Stimulated activated naive CD4-positive, alpha-beta T cell (primary cell): ENCODE measurements around the gene DLG2.
"Not testable (repeated sequence)": the region's sequence is repeated elsewhere in the genome, so short reads cannot be mapped to it uniquely, and the experiment has no call there.

ENCODE experiments used
- DNase-seq, 6 experiments: peaks; one replicate each; lab custom pipeline; 2025; lab: John Stamatoyannopoulos, UW

Gene DLG2

DNA sequence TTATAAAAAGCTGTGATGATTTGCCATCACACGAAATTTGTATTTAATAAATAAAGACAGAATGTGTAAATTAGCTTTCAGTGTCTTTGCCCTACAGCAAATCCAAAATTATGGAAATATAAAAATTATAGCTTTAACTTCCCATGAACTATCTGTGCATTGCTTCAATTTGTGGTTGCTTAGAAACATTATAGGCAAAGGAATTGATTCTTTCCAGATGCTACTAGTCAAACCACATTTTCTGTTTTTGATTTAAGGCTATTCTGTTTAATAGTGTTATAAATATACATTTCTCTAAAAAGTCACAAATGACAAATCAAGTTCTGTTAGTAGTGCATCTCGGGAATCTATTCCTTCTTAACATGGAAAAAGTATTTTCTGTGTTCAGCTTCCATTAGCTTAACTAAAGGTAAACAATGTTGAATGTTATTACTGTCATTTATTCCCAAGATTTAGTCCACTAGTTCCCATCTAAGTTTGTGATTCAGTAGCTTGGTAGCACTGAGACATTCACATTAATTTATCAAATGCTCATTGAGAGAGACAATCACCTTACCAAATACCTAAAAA, 1254.7 kb downstream of the DLG2 start:
- DNase-seq: no peak

DNA sequence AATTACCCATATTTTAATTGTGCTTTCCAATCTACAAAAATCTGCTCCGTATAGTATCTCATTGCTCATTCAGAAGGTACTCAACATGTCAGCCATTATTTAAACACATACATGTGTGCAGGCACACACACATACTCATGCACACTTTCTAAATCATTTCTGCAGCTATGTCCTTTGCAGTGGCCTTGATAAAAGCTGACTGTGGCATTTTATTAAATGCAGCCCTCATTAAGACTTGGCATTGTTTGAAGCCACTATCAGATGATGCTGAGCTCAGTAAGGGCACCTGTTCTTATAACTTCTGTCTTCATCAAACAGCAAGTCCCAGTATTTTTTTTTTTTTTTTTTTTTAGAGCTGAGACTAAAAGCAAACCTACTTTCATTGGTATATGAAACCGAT, 1269.1 kb downstream of the DLG2 start:
- DNase-seq: no peak

DNA sequence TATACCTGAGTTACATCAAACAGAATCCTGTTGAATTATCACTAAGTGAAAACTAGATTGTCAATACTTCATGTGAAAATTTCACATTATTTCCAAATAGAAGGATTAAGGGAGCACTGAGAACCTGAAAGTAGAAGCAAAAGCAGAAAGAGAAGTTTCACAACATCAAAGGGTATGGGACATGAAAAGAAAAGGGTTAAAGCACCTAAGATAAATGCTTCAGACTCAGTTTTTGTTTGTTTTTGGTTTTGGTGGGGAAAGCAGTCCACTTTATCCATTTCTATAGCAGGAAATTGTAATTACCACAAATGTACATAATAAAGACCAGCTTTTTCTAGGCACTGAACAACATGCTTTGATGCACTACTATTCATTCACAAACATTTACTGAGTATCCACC, 1271.2 kb downstream of the DLG2 start:
- no peak for DNase-seq

DNA sequence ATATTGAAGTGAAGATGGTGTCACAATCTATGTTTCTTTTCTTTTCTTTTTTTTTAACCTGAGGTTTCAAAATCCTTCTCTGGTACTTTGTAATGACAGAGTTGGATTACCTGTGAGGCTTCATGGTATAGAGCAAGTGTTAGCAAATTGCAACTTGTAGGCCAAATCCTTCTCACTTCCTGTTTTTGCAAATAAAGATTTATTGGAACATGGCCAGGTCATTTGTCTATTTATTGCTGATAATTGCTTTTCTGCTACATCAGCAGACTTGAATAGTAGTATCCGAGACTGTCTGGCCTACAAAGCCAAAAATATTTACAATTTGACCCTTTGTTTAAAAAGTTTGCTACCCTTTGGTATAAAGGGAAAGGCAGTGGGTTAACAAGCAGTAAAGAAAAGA, 1281.5 kb downstream of the DLG2 start:
- DNase-seq: no peak

GRCh38 chr11:84345027-84345426, 1282.1 kb downstream of the DLG2 start:
- no peak for DNase-seq

GRCh38 chr11:84339796-84340195, 1287.3 kb downstream of the DLG2 start:
- DNase-seq: no peak

DNA sequence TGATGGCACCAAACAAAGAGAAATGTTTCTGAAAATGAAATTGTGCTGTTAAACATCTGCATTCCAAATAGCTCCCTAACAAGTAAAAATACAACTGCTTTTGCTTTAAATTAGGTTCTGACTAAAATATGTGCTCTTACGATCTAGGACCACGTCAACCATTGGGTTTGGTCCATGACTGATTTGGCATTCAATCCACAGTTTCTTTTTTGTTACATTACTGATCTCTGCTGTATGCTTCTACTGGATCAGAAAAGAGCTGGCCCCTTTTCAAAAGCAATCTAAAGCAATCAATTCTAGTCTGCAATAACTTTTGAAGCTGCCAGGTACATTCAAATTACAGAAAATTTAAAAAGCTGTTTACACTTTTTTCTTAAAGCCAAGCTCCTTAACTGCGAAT, 1293.9 kb downstream of the DLG2 start:
- no peak for DNase-seq

DNA sequence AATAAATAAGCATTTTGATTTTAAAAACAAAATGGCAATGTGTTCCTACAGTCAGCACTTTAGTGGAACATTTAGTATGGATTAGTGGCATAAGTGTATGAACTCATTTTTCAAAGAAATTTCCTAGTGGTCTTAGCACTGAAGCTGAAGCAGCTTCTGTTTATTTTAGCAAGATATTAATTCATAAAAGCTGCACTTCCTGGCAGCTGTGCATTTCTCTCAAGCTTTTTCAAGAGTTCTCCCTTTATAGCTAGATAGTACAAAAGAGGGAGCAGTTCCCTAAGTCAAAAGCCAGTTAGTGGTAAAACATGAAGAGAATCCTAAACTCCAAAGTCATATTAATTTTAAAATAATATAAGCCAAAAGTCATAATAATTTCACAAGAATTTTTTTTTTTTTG, 1304.9 kb downstream of the DLG2 start:
- DNase-seq: no peak

DNA sequence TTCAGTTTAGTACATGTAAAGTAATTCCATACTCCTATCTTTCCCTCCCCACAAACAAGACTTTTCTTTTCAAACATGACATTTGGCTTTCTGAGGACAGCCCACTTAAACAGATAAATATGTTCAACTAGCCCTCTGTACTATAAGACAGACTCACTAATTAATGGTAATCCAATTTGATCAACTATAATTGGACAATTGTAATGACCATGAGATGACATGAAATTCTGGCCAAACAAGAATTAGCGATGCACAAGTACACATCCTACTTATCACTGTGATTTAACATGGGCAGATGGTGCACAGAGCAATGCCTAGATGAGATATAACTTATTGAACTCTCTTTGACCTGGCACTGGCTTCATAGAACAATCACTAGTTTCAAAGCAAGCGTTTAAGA, 1307.3 kb downstream of the DLG2 start:
- DNase-seq: no peak

DNA sequence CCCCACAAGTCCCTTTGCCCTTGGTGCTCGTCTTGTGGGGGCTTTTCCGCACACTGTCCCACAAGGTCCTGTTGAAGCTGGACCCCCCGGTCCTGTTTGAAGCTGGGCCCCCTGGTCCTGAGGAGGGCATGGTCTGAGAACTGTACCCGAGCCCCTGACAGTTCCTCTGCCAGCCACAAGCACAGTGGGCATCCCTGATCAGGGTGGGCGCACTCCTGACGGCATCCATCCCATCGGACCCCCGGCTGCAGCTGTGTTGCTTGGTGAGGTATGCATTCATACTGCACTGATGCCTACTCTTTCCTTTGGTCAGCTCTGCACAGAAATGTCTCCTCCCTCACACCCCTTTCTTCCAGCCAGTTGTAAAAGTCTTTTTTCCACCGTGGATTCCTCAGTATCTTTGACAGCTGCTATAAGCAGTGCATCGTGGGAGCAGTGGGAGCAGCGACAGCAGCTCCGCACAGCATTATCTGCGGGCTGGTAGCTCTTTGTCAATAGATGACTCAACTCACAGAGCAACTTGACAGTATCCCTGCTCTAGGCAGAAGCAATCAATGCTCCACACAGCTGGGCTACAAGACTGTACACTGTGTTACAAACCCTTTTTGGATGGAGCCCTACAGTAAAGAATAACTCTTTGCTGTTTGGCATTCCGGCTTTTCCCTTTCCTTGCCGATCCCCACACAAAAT, 1310.1 kb downstream of the DLG2 start:
- no peak for DNase-seq

GRCh38 chr11:84313830-84314359, 1313.2 kb downstream of the DLG2 start:
- no peak for DNase-seq

- no peak for DNase-seq
Measured at GRCh38 chr11:84310268-84310667, 1316.9 kb downstream of the DLG2 start.

DNA sequence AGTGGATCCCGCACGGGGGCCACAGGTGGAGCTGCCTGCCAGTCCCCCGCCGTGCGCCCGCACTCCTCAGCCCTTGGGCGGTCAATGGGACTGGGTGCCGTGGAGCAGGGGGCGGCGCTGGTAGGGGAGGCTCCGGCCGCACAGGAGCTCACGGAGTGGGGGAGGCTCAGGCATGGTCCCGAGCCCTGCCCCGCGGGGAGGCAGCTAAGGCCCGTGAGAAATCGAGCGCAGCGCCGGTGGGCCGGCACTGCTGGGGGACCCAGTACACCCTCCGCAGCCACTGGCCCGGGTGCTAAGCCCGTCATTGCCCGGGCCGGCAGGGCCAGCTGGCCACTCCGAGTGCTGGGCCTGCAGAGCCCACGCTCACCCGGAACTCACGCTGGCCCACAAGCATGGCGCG, 1318.7 kb downstream of the DLG2 start:
- not testable (repeated sequence) for DNase-seq

- no peak for DNase-seq
Measured at GRCh38 chr11:84300092-84300491, 1327.1 kb downstream of the DLG2 start.

GRCh38 chr11:84297570-84297969, 1329.6 kb downstream of the DLG2 start:
- no peak for DNase-seq

DNA sequence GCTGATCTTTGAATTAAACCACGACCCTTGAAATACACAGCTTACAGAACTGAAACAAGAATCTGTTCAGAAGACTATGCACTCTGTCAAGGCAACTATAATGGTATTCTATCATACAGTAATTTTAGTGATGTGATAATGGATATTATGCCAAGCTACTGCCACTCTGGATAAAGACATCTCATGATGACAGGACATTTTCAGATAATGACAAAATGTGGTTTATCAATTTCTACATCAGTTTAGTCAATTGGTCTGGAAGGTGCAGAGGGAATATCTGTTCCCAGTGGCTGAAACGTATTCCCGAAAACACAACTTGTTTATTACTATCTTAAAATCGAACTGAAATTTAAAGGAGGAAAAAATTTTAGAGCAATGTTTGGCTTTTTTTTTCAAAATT, 1331.3 kb downstream of the DLG2 start:
- DNase-seq: no peak

- DNase-seq: no peak
Measured at GRCh38 chr11:84292955-84293354, 1334.2 kb downstream of the DLG2 start.

GRCh38 chr11:84292006-84292405, 1335.1 kb downstream of the DLG2 start:
- no peak for DNase-seq

GRCh38 chr11:84290647-84291046, 1336.5 kb downstream of the DLG2 start:
- no peak for DNase-seq

- DNase-seq: no peak
Measured at GRCh38 chr11:84289381-84289906, 1337.7 kb downstream of the DLG2 start.

DNA sequence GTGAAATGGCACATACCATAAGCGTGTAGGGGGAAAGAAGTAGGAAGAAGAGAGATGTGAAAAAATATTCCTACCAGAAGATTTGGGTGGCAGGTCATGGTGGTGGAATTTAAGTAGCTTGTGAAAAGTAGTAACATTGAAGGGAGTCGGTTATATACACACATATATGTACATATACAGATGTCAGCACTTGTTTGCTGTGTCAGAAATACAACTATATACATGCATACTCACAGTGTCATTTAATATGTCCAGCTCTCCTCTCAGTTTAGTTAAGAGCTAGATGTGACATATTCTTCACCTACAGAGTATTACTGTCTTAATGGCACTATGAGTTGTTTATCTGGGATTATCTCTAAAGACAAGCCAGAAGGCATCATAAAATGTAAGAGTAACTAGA, 1353.6 kb downstream of the DLG2 start:
- DNase-seq: no peak

DNA sequence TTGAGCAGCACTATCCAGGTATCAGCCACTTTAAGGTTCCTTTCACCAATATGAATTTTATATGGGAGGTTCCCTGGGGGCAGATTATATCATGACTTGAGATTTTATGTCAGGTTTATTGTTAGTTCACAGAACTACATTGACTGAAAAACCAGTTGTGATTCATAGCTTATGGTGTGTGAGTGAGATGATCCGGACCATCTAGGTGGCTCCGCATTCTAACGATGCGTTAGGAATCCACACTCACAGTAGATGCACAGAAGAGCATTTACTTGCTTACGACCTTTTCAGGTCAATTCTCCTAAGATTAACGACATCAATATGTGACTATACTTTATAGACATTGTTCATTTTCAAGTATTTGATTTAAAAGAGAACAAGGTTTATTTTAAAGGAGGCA, 1356.7 kb downstream of the DLG2 start:
- no peak for DNase-seq

- DNase-seq: no peak
Measured at GRCh38 chr11:84264066-84264465, 1363.1 kb downstream of the DLG2 start.

DNA sequence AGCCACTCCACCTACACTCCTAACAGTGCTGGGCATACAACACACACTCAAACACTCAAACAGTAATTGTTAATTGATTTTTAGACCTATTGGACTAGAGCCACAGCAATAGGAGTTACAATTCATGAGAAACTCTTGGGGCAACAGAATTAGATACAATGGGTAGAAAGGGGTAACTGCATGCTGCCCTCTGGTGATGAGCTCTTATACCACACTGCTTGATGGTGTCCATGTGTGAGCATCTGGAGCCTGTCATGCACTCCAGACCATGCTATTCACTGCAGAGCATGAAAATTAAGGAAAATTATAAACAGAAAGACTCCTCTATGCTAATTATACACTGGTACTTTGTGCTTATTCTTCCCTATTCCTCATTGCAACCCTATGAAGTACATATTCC, 1365.4 kb downstream of the DLG2 start:
- DNase-seq: no peak
